K562 (cell line): Measurements from ENCODE around the gene SPX. TPM values are rescaled to one million over a fixed set of nuclear protein-coding genes. Genes with fewer than 3 reads are reported as not detected.

Experiments
- ATAC-seq: fragments of 200-7000 bp; cut with Tn5 transposase; 3 replicates; pipeline ENCODE4 v1.9.1; 2020; ENCODE audit warnings: moderate library complexity
- BruUV-seq: library from RNA; stranded (reverse); fragments of 400-500 nt; replicated peaks from 2 replicates; lab custom pipeline; 2021; lab: Mats Ljungman, UMichigan
- CTCF ChIA-PET: fragments of 300-600 bp; formaldehyde crosslinking; extraction: SDS; loops from one replicate; lab custom pipeline; 2021; ENCODE audit warnings: low intra/inter-chr PET ratio; lab: Yijun Ruan, JAX
- POLR2A ChIA-PET: fragments of 300-600, 350-650 bp; sonication (Branson Sonifier 250); formaldehyde crosslinking; extraction: SDS; loops from one replicate; lab custom pipeline; 2021; ENCODE audit warnings: antibody characterized with exemption, inconsistent platforms; lab: Yijun Ruan, JAX
- DNase-seq, 4 experiments: peaks; one replicate each; pipeline versions ENCODE4 v3.0.0 to v3.0.0-alpha.2; 2011 to 2018; ENCODE audit warnings: low spot score in 3 of 4, mixed read lengths in 3 of 4; ENCODE audit errors: extremely low read depth in 1 of 4
- FAIRE-seq: peaks from 2 replicates; lab custom pipeline; 2011; peaks lifted over from hg19 to GRCh38; lab: Jason Lieb, UNC
- H2AFZ ChIP-seq: 2 replicates; pipeline ENCODE4 v1.6.0; 2011; ENCODE audit warnings: low read depth, low read length, control low read depth, inconsistent platforms
- H3K27ac ChIP-seq: fragments of 200-600 bp; 3 replicates; pipeline ENCODE4 v1.8.0; 2011; ENCODE audit warnings: low read depth, mild to moderate bottlenecking, control low read depth, inconsistent platforms, low read length, moderate library complexity, mixed read lengths; ENCODE audit errors: extremely low read depth
- H3K27me3 ChIP-seq, 2 experiments: fragments of 300-600 bp in 1 of 2; 2 replicates in 1 of 2; 3 replicates in 1 of 2; pipeline versions ENCODE4 v1.6.0 to v1.8.0; 2011; ENCODE audit warnings: inconsistent platforms in 2 of 2, low read length in 2 of 2, mild to moderate bottlenecking in 1 of 2, mixed read lengths in 1 of 2, moderate library complexity in 1 of 2; ENCODE audit not compliant: control insufficient read depth in 2 of 2, insufficient read depth in 2 of 2
- H3K36me3 ChIP-seq: fragments of 300-600 bp; 3 replicates; pipeline ENCODE4 v1.8.0; 2011; ENCODE audit warnings: mild to moderate bottlenecking, low read length, inconsistent platforms; ENCODE audit not compliant: control insufficient read depth, insufficient read depth
- H3K4me1 ChIP-seq, 2 experiments: fragments of 200-600 bp in 1 of 2; replicated peaks in 1 of 2; 2 replicates in 1 of 2; 3 replicates in 1 of 2; pipeline versions ENCODE4 v1.5.1 to v1.8.0; 2011; ENCODE audit warnings: inconsistent platforms in 2 of 2, low read length in 2 of 2, mild to moderate bottlenecking in 1 of 2, mixed read lengths in 1 of 2, moderate library complexity in 1 of 2; ENCODE audit not compliant: control insufficient read depth in 2 of 2, insufficient read depth in 2 of 2
- H3K4me2 ChIP-seq: 2 replicates; pipeline ENCODE4 v1.6.1; 2011; ENCODE audit warnings: low read length, control low read depth, inconsistent platforms, mixed read lengths; ENCODE audit not compliant: insufficient read depth
- H3K4me3 ChIP-seq: fragments of 200-600 bp; sonication (generic), shearing (Covaris generic); 2 replicates; pipeline ENCODE4 v1.5.1; 2016; ENCODE audit warnings: control low read depth, inconsistent platforms
- H3K79me2 ChIP-seq: fragments of 200-600 bp; 3 replicates; pipeline ENCODE4 v1.8.0; 2011; ENCODE audit warnings: low read length, inconsistent platforms; ENCODE audit not compliant: control insufficient read depth, insufficient read depth
- H3K9ac ChIP-seq, 2 experiments: 2 replicates each; pipeline versions ENCODE4 v1.6.0 to v1.6.1; 2011; ENCODE audit warnings: low read depth in 2 of 2, low read length in 2 of 2, control low read depth in 1 of 2, inconsistent platforms in 1 of 2, mild to moderate bottlenecking in 1 of 2, mixed read lengths in 1 of 2; ENCODE audit not compliant: insufficient read depth in 1 of 2
- H3K9me1 ChIP-seq: one replicate; pipeline ENCODE4 v1.6.0; 2011; ENCODE audit warnings: inconsistent platforms, mild to moderate bottlenecking, low read length, moderate library complexity; ENCODE audit not compliant: control insufficient read depth, insufficient read depth
- H3K9me3 ChIP-seq: replicated peaks from 2 replicates; pipeline ENCODE4 v1.5.1; 2011; ENCODE audit warnings: low read depth, low read length, inconsistent platforms; ENCODE audit not compliant: control insufficient read depth, insufficient read depth
- H4K20me1 ChIP-seq: replicated peaks from 2 replicates; pipeline ENCODE4 v1.6.1; 2011; ENCODE audit warnings: low read length, inconsistent platforms, mixed read lengths; ENCODE audit not compliant: control insufficient read depth, insufficient read depth
- ZC3H4 ChIP-seq: sonication (generic); formaldehyde crosslinking; IDR thresholded peaks from 2 replicates; pipeline ENCODE4 v1.9.0; 2021; ENCODE audit warnings: missing genetic modification reagents, borderline replicate concordance
- in situ Hi-C: fragments of 300-500 bp; cut with MboI; formaldehyde crosslinking; loops from 4 replicates; pipeline ENCODE4 v1.15.0; 2018; ENCODE audit warnings: inconsistent platforms, mixed read lengths
- intact Hi-C: fragments of 100-400 bp; cut with micrococcal nuclease; formaldehyde crosslinking; loops from 2 replicates; pipeline ENCODE4 v1.14.2; 2022
- polyA plus RNA-seq, 8 experiments: library from polyadenylated mRNA; depleted of rRNA in 4 of 8; stranded (reverse) in 5 of 8; unstranded in 3 of 8; fragments of >200 nt; fragmentation: Nextera tagmentation in 2 of 8; fragmentation: Illumina TruSeq in 1 of 8; extraction: Ambion mirVana in 2 of 8; extraction: Trizol in 1 of 8; gene quantifications; 2 replicates each; pipeline versions ENCODE4 v1.2.1 to v1.2.3, GENCODE V29; 2011 to 2014; ENCODE audit warnings: inconsistent platforms in 1 of 8, missing spikeins in 1 of 8
- total RNA-seq, 7 experiments: library from RNA; depleted of rRNA in 6 of 7; stranded (reverse); fragments of >200 nt in 6 of 7; fragmentation: Illumina TruSeq in 2 of 7; extraction: Trizol in 2 of 7; gene quantifications; 2 replicates each; pipeline versions ENCODE4 v1.2.1 to v1.2.3, GENCODE V29; 2011 to 2021; ENCODE audit warnings: low replicate concordance in 1 of 7
- TF ChIP-seq, protein P1 (sequence below), 2 experiments: fragments of 450-650 bp in 1 of 2; sonication (generic) in 1 of 2; formaldehyde crosslinking in 1 of 2; IDR thresholded peaks; 2 replicates each; pipeline versions ENCODE4 v1.7.1 to v1.9.0; 2016 to 2022; ENCODE audit warnings: inconsistent platforms in 1 of 2, mild to moderate bottlenecking in 1 of 2, missing genetic modification reagents in 1 of 2

The SPX gene
- total and polyA plus RNA-seq, 9 of the 15 experiments (the other 6 are each of a cell fraction or from before 2014, with no cell fraction given), result 0.06 to 0.40 (median 0.14) TPM

GRCh38 chr12:21485998-21486397 is 40.1 kb upstream of the SPX start:
- Histone ChIP-seq H3K27ac (no peak overlapping the region), H3K9me1 (no peaks in the 10 kb centered on the region), H3K4me2 (no peak overlapping the region), H3K36me3 (peaks cover 25% of the 10 kb centered on the region; the same call in 2 of the 3 replicates), H4K20me1 (no peaks in the 10 kb centered on the region), H3K27me3 (no peaks in the 10 kb centered on the region), H3K4me1 (no peaks in the 10 kb centered on the region), H3K9ac (no peak overlapping the region), H3K79me2 (no peaks in the 10 kb centered on the region), H3K9me3 (no peaks in the 10 kb centered on the region), H2AFZ (no peak overlapping the region), H3K4me3 (no peak overlapping the region)
- CTCF ChIA-PET, result interaction anchor here (0.6 kb wide), 1 partner anchor 48 kb away, joined by 3 read pairs; the partner anchor contains the start of gene PYROXD1
- POLR2A ChIA-PET, result no interaction called here
- FAIRE-seq (no peak), DNase-seq (no peak), ATAC-seq (no peak)
- intact Hi-C loops (no loop called here), in situ Hi-C loops (no loop called here)
- TF ChIP-seq, protein P1, sequence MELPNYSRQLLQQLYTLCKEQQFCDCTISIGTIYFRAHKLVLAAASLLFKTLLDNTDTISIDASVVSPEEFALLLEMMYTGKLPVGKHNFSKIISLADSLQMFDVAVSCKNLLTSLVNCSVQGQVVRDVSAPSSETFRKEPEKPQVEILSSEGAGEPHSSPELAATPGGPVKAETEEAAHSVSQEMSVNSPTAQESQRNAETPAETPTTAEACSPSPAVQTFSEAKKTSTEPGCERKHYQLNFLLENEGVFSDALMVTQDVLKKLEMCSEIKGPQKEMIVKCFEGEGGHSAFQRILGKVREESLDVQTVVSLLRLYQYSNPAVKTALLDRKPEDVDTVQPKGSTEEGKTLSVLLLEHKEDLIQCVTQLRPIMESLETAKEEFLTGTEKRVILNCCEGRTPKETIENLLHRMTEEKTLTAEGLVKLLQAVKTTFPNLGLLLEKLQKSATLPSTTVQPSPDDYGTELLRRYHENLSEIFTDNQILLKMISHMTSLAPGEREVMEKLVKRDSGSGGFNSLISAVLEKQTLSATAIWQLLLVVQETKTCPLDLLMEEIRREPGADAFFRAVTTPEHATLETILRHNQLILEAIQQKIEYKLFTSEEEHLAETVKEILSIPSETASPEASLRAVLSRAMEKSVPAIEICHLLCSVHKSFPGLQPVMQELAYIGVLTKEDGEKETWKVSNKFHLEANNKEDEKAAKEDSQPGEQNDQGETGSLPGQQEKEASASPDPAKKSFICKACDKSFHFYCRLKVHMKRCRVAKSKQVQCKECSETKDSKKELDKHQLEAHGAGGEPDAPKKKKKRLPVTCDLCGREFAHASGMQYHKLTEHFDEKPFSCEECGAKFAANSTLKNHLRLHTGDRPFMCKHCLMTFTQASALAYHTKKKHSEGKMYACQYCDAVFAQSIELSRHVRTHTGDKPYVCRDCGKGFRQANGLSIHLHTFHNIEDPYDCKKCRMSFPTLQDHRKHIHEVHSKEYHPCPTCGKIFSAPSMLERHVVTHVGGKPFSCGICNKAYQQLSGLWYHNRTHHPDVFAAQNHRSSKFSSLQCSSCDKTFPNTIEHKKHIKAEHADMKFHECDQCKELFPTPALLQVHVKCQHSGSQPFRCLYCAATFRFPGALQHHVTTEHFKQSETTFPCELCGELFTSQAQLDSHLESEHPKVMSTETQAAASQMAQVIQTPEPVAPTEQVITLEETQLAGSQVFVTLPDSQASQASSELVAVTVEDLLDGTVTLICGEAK (IDR thresholded peaks at IDR 0.05), result peak; percentile 85
- TF ChIP-seq, protein P1 (CRISPR knock-in tag; IDR thresholded peaks at IDR 0.05), result peak; percentile 45; the same call in 1 of the 2 replicates
- TF ChIP-seq ZC3H4 (CRISPR knock-in tag), result no peak
- no TSS peak for BruUV-seq
